CD4-positive, CD25-positive, alpha-beta regulatory T cell (primary cell): ENCODE results near the gene ESR2. TPM values are rescaled to one million over a fixed set of nuclear protein-coding genes. Genes with fewer than 3 reads are reported as not detected.

Source experiments
- ATAC-seq, 2 donors: fragments of 150-1000 bp; cut with Tn5 transposase; one replicate each; pipeline ENCODE4 v1.10.0; 2021; ENCODE audit warnings: low read depth in 2 of 2, moderate number of reproducible peaks in 2 of 2, moderate library complexity in 1 of 2
- DNase-seq, 3 donors: peaks; one replicate each; pipeline versions ENCODE4 v3.0.0 to v3.0.0-alpha.2; 2012 to 2022; ENCODE audit warnings: mixed read lengths in 1 of 3
- H3K27ac ChIP-seq: one replicate; pipeline ENCODE4 v1.7.0; 2013; ENCODE audit warnings: mild to moderate bottlenecking, low read length; ENCODE audit not compliant: insufficient read depth, poor library complexity, severe bottlenecking
- H3K27me3 ChIP-seq: one replicate; pipeline ENCODE4 v1.7.0; 2013; ENCODE audit warnings: low read length; ENCODE audit not compliant: control insufficient read depth, insufficient read depth
- H3K36me3 ChIP-seq: one replicate; pipeline ENCODE4 v1.7.0; 2013; ENCODE audit warnings: mild to moderate bottlenecking, low read length, moderate library complexity; ENCODE audit not compliant: control insufficient read depth, insufficient read depth
- H3K4me1 ChIP-seq: 2 replicates; pipeline ENCODE4 v1.7.0; 2013; ENCODE audit warnings: mild to moderate bottlenecking, low read length; ENCODE audit not compliant: insufficient read depth, control insufficient read depth, poor library complexity, severe bottlenecking
- H3K4me3 ChIP-seq: one replicate; pipeline ENCODE4 v1.7.0; 2013; ENCODE audit warnings: low read depth, mild to moderate bottlenecking, low read length, moderate library complexity
- H3K9me3 ChIP-seq, 2 experiments: 1 replicate in 1 of 2; 2 replicates in 1 of 2; pipeline ENCODE4 v1.7.0; 2013; ENCODE audit warnings: low read length in 2 of 2, mild to moderate bottlenecking in 1 of 2, moderate library complexity in 1 of 2; ENCODE audit not compliant: control insufficient read depth in 2 of 2
- H3K27ac Mint-ChIP-seq, 3 donors: one replicate each; pipeline ENCODE4 v1.8.0; 2020 to 2022; ENCODE audit warnings: mild to moderate bottlenecking in 3 of 3, mixed read lengths in 3 of 3, moderate library complexity in 2 of 3
- H3K27me3 Mint-ChIP-seq: one replicate; pipeline ENCODE4 v1.8.0; 2022; ENCODE audit warnings: mild to moderate bottlenecking, mixed read lengths
- H3K36me3 Mint-ChIP-seq: one replicate; pipeline ENCODE4 v1.8.0; 2020; ENCODE audit warnings: mixed read lengths
- H3K4me1 Mint-ChIP-seq, 4 donors: one replicate each; pipeline ENCODE4 v1.8.0; 2020 to 2022; ENCODE audit warnings: mixed read lengths in 4 of 4, mild to moderate bottlenecking in 1 of 4
- H3K4me3 Mint-ChIP-seq, 4 donors: one replicate each; pipeline ENCODE4 v1.8.0; 2020 to 2022; ENCODE audit warnings: mild to moderate bottlenecking in 4 of 4, mixed read lengths in 4 of 4, moderate library complexity in 3 of 4
- H3K9me3 Mint-ChIP-seq, 7 donors: one replicate each; pipeline ENCODE4 v1.8.0; 2020 to 2022; ENCODE audit warnings: mixed read lengths in 7 of 7, mild to moderate bottlenecking in 3 of 7, moderate library complexity in 2 of 7
- polyA plus RNA-seq, 4 donors: library from polyadenylated mRNA; unstranded; fragments of 300-500 nt; fragmentation: Illumina TruSeq; gene quantifications; one replicate each; pipeline ENCODE4 v1.2.3, GENCODE V29; 2021
- total RNA-seq: library from RNA; stranded (reverse); gene quantifications from one replicate; pipeline ENCODE4 v1.2.3, GENCODE V29; 2022

Gene ESR2
- total and polyA plus RNA-seq, 5 donors from 2014 or later = 0.14 to 0.40 (median 0.18) TPM; not detected in 1

- Histone ChIP-seq H3K27ac (no peak overlapping the region), H3K9me3 (no peaks in the 10 kb centered on the region), H3K36me3 (no peaks in the 10 kb centered on the region), H3K4me3 (no peak overlapping the region), H3K4me1 (no peaks in the 10 kb centered on the region), H3K27me3 (peaks cover 4% of the 10 kb centered on the region)
- peaks cover 0 to 2% (median 0%) of the 10 kb centered on the region in 7 donors for H3K9me3 Mint-ChIP-seq
- H3K27me3 Mint-ChIP-seq = peaks cover 39% of the 10 kb centered on the region
- H3K4me3 Mint-ChIP-seq = no peak overlapping the region
- DNase-seq (no peak), ATAC-seq (no peak)
- no peak overlapping the region for H3K27ac Mint-ChIP-seq
- peaks cover 0 to 1% (median 0%) of the 10 kb centered on the region in 4 donors for H3K4me1 Mint-ChIP-seq
- no peaks in the 10 kb centered on the region for H3K36me3 Mint-ChIP-seq
These were observed 49.9 kb downstream of the ESR2 start for GRCh38 chr14:64244279-64244678.

- peaks cover 0 to 4% (median under 1%) of the 10 kb centered on the region in 4 donors for H3K4me1 Mint-ChIP-seq
- H3K4me3 ChIP-seq = no peak overlapping the region
- H3K27me3 Mint-ChIP-seq = peaks cover 26% of the 10 kb centered on the region
- H3K27ac Mint-ChIP-seq = no peak overlapping the region
- no peaks in the 10 kb centered on the region for H3K36me3 ChIP-seq
- H3K27ac ChIP-seq = no peak overlapping the region
- peaks cover 4% of the 10 kb centered on the region for H3K27me3 ChIP-seq
- no peak overlapping the region for H3K4me3 Mint-ChIP-seq
- DNase-seq (no peak), ATAC-seq (no peak)
- H3K4me1 ChIP-seq = no peaks in the 10 kb centered on the region
- H3K9me3 ChIP-seq = no peaks in the 10 kb centered on the region
- H3K9me3 Mint-ChIP-seq = no peaks in the 10 kb centered on the region
- no peaks in the 10 kb centered on the region for H3K36me3 Mint-ChIP-seq
These were observed 55.5 kb downstream of the ESR2 start for GRCh38 chr14:64238631-64239030.

- no peaks in the 10 kb centered on the region for H3K36me3 ChIP-seq
- no peak overlapping the region for H3K27ac ChIP-seq
- Mint-ChIP-seq H3K4me3 (no peak overlapping the region), H3K4me1 (peaks cover 0 to 4% (median under 1%) of the 10 kb centered on the region in 4 donors), H3K9me3 (no peaks in the 10 kb centered on the region), H3K27ac (no peak overlapping the region), H3K36me3 (no peaks in the 10 kb centered on the region), H3K27me3 (peaks cover 22% of the 10 kb centered on the region)
- no peaks in the 10 kb centered on the region for H3K9me3 ChIP-seq
- no peaks in the 10 kb centered on the region for H3K4me1 ChIP-seq
- H3K4me3 ChIP-seq = no peak overlapping the region
- ATAC-seq = no peak
- peaks cover 4% of the 10 kb centered on the region for H3K27me3 ChIP-seq
- no peak for DNase-seq
These were observed 56.1 kb downstream of the ESR2 start for GRCh38 chr14:64238049-64238448.

- no peaks in the 10 kb centered on the region for H3K4me1 ChIP-seq
- DNase-seq = no peak
- ATAC-seq = peak; percentile 23 to 53
- peaks cover 6% of the 10 kb centered on the region for H3K36me3 ChIP-seq
- peaks cover 3% of the 10 kb centered on the region for H3K27me3 ChIP-seq
- Mint-ChIP-seq H3K4me3 (no peak overlapping the region), H3K27ac (peak overlapping the region in 2 of 3 donors; percentile 3 to 28), H3K36me3 (peaks cover 9% of the 10 kb centered on the region), H3K4me1 (peaks cover 0 to 4% (median under 1%) of the 10 kb centered on the region in 4 donors), H3K9me3 (no peaks in the 10 kb centered on the region), H3K27me3 (peaks cover 6% of the 10 kb centered on the region)
- no peaks in the 10 kb centered on the region for H3K9me3 ChIP-seq
- no peak overlapping the region for H3K27ac ChIP-seq
- H3K4me3 ChIP-seq = no peak overlapping the region
These were observed 58.2 kb downstream of the ESR2 start for GRCh38 chr14:64235652-64236640.

- no peaks in the 10 kb centered on the region for H3K4me1 ChIP-seq
- no peaks in the 10 kb centered on the region for H3K9me3 ChIP-seq
- peaks cover under 1% of the 10 kb centered on the region for H3K27me3 ChIP-seq
- H3K27ac ChIP-seq = no peak overlapping the region
- Mint-ChIP-seq H3K36me3 (peaks cover 9% of the 10 kb centered on the region), H3K4me3 (no peak overlapping the region), H3K4me1 (peaks cover 0 to 4% (median 0%) of the 10 kb centered on the region in 4 donors), H3K27me3 (peaks cover 6% of the 10 kb centered on the region), H3K9me3 (no peaks in the 10 kb centered on the region), H3K27ac (peak overlapping the region; percentile 50 to 75 (median 68))
- ATAC-seq (peak in 1 of 2 donors; percentile 5), DNase-seq (no peak)
- H3K4me3 ChIP-seq = no peak overlapping the region
- H3K36me3 ChIP-seq = peaks cover 10% of the 10 kb centered on the region
These were observed 59.1 kb downstream of the ESR2 start for GRCh38 chr14:64234877-64235651.

GRCh38 chr14:64233531-64234190 lies 60.5 kb downstream of the ESR2 start:
- Histone ChIP-seq H3K27me3 (no peaks in the 10 kb centered on the region), H3K9me3 (no peaks in the 10 kb centered on the region), H3K27ac (no peak overlapping the region), H3K36me3 (peaks cover 23% of the 10 kb centered on the region), H3K4me1 (no peaks in the 10 kb centered on the region), H3K4me3 (no peak overlapping the region)
- H3K27me3 Mint-ChIP-seq = no peaks in the 10 kb centered on the region
- no peaks in the 10 kb centered on the region for H3K9me3 Mint-ChIP-seq
- peak overlapping the region in 1 of 3 donors; percentile 68 for H3K27ac Mint-ChIP-seq
- H3K4me3 Mint-ChIP-seq = no peak overlapping the region
- peaks cover 9% of the 10 kb centered on the region for H3K36me3 Mint-ChIP-seq
- DNase-seq = no peak
- ATAC-seq = no peak
- H3K4me1 Mint-ChIP-seq = peaks cover 0 to 4% (median 0%) of the 10 kb centered on the region in 4 donors

- Histone ChIP-seq H3K36me3 (peaks cover 29% of the 10 kb centered on the region), H3K27ac (no peak overlapping the region), H3K4me3 (no peak overlapping the region), H3K9me3 (no peaks in the 10 kb centered on the region), H3K27me3 (no peaks in the 10 kb centered on the region), H3K4me1 (no peaks in the 10 kb centered on the region)
- ATAC-seq = no peak
- peaks cover 0 to 4% (median 0%) of the 10 kb centered on the region in 4 donors for H3K4me1 Mint-ChIP-seq
- H3K36me3 Mint-ChIP-seq = peaks cover 14% of the 10 kb centered on the region
- H3K4me3 Mint-ChIP-seq = no peak overlapping the region
- no peak for DNase-seq
- no peaks in the 10 kb centered on the region for H3K27me3 Mint-ChIP-seq
- H3K27ac Mint-ChIP-seq = no peak overlapping the region
- H3K9me3 Mint-ChIP-seq = no peaks in the 10 kb centered on the region
These were observed 61.2 kb downstream of the ESR2 start for GRCh38 chr14:64232944-64233343.
